CD1c-positive myeloid dendritic cell (primary cell): ENCODE measurements around the gene PLGRKT.
A peak's percentile ranks its signal among the peaks of the same experiment; 100 is the strongest.
"Not testable (repeated sequence)": the region's sequence is repeated elsewhere in the genome, so short reads cannot be mapped to it uniquely, and the experiment has no call there.

ENCODE experiments used
- DNase-seq: peaks from one replicate; pipeline ENCODE4 v3.0.0-alpha.2; 2016; ENCODE audit errors: extremely low spot score

PLGRKT gene, protein sequence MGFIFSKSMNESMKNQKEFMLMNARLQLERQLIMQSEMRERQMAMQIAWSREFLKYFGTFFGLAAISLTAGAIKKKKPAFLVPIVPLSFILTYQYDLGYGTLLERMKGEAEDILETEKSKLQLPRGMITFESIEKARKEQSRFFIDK

DNA sequence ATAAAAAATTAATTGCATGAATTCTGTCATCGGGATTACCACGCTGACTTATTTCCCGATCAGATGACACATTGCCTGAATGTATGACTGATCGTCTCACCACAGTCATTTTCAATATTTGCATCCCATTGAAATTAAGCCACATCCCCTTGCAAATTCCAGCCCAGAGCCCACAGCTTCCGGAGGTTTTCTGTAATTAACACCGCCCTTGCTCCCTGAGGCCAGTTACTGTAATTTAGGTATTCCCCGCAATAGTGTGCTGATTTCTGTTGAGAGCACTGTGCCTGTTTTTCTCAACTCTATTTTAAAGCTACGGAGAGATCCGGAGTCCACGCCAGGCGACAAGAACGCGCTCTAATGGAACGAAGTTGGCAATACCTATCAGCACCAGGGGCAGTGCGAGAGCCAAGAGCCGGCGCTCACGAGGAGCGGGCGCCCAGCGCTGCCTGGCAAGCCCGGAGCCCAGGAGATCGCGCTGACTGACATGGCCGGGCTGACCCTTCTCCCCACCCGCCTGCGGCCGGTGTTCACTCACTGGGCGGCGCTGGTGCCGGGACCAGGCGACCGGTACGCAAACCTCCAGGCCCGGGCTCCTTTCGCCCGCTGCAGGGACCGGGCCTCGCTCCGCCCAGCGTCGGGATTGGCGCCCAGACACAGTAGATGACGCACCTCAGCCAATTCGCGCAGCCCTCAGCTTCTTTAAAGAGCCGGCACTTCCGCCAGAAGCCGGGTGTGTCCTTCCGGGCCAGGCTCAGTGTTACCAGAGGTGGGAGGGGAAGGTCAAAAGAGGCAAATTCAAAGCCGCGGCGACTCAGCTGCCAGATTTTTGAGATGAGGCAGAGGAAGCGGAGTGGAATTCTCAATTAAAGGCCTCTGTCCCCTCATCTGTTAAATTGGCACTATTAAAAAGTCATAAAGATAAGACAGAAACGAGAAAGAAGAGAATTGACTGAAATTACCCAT is at the start of gene PLGRKT:
PLGRKT (minus strand) TSS at position 672 of the 963 bp plus-strand sequence. CDS start 5,948 bp downstream, outside the sequence.
- peak; percentile 97 for DNase-seq

DNA sequence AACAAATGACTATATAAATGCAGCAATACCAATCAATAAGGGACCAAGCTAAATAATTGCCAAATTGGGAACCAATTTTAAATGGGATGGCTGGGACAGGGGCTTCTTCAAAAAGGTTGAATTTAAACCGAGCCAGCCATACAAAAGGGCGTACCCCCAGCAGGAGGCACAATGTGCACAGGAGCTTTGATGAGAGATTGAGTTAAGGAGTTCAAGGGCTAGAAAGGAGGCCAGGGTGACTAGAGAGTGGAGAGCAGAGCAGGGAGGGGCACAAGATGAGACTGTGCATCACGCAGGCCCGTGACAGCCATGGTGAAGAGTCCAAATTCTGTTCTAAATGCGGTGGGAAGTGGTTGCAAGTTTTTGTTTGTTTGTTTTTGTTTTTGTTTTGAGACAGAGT is 49.3 kb upstream of the PLGRKT start:
- DNase-seq, result no peak

GRCh38 chr9:5485378-5486085 is 47.8 kb upstream of the PLGRKT start:
- DNase-seq, result no peak

- no peak for DNase-seq
Measured at GRCh38 chr9:5483306-5483705, 45.6 kb upstream of the PLGRKT start.

DNA sequence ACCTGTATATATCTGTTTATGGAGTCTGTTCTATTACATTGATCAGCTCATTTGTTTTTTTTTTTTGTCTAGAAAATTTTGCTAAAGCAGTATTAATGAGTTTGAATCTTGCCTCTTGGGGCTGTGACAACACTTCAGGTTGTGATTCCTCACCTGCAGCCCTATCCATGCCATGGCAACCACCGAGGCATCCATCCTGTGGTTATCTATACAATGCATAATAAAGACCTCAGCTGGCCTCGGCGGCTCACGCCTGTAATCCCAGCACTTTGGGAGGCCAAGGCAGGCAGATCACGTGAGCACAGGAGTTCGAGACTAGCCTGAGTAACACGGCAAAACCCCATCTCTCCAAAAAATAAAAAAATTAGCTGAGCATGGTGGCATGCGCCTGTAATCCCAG is 44.5 kb upstream of the PLGRKT start:
- no peak for DNase-seq

GRCh38 chr9:5481322-5482040 is 43.8 kb upstream of the PLGRKT start:
- peak; percentile 40 for DNase-seq

DNA sequence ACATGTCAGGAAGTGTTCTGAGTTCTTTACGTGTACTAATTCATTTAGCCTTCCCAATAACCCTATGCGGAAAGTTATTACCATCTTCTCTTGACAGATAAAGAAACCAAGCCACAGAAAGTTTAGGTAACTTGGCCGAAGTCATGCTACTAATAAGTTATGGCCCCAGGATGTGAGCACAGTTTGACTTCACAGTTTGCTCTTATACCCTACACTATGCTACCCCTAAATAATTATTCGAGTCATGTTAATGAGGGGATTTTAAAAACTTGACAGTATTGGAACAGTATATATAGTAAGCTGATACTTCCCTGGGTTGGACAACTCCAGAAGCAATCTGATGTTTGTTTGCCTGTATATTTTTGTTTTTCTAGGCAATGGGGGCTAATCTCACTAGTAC is 43.2 kb upstream of the PLGRKT start:
- DNase-seq, result no peak

GRCh38 chr9:5479994-5480694 is 42.4 kb upstream of the PLGRKT start:
- DNase-seq, result peak; percentile 27

DNA sequence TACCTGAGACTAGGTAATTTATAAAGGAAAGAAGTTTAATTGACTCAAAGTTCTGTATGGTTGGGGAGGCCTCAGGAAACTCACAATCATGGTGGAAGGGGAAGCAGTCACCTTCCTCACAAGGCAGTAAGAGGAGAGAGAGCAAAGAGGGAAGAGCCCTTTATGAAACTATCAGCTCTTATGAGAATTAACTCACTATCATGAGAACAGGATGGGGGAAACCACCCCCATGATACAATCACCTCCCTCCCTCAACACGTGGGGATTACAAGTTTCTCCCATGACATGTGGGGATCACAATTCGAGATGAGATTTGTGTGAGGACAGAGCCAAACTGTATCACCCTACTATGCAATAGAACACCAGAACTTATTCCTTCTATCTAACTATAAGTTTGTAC is 40.5 kb upstream of the PLGRKT start:
- DNase-seq, result peak; percentile 61

DNA sequence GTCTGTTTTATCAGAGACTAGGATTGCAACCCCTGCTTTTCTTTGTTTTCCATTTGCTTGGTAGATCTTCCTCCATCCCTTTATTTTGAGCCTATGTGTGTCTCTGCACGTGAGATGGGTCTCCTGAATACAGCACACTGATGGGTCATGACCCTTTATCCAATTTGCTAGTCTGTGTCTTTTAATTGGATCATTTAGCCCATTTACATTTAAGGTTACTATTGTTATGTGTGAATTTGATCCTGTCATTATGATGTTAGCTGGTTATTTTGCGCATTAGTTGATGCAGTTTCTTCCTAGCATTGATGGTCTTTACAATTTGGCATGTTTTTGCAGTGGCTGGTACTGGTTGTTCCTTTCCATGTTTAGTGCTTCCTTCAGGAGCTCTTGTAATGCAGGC is 37.9 kb upstream of the PLGRKT start:
- not testable (repeated sequence) for DNase-seq

- no peak for DNase-seq
Measured at GRCh38 chr9:5470816-5471215, 33.1 kb upstream of the PLGRKT start.

DNA sequence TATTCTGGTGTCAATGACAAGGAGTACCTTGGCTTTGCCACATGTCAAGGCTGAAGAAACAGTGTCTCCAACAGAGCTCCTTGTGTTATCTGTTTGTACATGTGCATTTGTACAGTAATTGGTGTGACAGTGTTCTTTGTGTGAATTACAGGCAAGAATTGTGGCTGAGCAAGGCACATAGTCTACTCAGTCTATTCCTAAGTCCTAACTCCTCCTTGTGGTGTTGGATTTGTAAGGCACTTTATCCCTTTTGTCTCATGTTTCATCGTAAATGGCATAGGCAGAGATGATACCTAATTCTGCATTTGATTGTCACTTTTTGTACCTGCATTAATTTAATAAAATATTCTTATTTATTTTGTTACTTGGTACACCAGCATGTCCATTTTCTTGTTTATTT is 32.4 kb upstream of the PLGRKT start:
- DNase-seq, result no peak

DNA sequence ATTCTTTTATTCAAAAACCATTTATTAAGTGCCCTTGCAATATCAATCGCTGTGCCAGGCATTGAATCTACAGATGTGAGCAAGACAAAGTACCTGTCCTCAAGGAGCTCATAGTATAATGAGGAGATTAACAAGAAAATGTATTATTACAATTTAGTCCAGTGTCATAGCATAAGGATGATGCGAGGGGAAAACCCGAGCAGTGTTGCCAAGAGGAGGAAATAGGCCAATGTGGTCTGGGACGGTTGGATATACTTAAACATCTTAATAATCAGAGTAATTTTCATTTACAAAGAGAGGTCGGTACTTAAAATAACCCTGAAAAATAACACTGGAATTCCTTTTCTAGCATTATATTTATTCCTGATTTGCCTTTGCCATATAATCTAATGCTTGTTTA is 31.1 kb upstream of the PLGRKT start:
- no peak for DNase-seq

DNA sequence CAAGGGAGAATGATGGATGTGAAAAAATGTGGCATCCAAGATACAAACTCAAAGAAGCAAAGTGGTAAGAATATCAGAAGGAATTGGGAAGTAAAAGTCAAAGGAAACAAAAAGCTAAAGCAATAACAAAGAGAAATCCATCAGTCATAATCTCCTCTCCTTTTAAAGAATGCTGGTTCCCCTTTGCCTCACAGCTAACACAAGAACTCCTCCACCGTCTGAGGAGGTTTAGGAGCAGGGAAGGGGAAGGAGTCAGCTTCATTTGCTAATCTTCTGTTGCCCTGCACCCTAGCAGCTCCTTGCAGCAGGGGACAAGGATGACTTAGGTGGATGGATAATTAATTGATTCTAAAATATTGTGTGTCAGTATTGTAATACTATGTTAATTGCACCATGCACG is 29.0 kb upstream of the PLGRKT start:
- DNase-seq, result peak; percentile 61

DNA sequence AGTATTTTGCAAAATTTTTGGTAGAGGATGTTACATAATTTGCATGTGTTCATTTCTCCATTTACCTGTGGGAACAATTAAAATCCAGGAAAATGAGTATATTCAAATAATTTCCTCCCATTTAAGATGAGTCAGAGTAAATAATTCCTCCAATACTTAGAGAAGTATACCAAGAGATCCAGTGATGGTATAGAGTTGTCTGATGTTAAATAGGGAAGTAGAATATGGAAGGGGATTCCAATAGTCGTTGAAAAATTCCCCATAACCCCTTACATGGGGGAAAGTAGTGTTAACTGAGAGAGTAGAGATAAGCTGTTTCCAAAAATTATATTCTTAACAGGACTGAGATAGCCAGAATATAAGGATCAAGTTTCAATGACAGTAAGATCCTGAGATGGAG is 28.3 kb upstream of the PLGRKT start:
- no peak for DNase-seq

DNA sequence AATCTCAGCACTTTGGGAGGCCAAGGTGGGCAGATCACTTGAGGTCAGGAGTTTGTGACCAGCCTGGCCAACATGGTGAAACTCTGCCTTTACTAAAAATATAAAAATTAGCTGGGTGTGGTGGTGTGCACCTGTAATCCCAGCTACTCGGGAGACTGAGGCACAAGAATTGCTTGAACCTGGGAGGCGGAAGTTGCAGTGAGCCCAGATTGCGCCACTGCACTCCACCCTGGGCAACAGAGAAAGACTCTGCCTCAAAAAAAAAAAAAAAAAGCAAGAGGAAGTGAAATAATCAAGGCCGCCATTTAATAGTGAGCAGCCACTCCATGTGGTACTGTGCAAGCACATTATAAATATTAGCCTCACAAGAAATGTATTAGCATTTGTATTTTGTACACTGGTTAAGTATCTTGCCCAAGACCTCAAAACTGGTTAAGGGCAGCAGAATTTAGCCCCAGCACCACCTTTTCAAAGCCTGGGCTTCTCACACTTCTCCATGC is 27.2 kb upstream of the PLGRKT start:
- DNase-seq, result peak; percentile 34

- DNase-seq, result no peak
Measured at GRCh38 chr9:5460157-5460556, 22.4 kb upstream of the PLGRKT start.

DNA sequence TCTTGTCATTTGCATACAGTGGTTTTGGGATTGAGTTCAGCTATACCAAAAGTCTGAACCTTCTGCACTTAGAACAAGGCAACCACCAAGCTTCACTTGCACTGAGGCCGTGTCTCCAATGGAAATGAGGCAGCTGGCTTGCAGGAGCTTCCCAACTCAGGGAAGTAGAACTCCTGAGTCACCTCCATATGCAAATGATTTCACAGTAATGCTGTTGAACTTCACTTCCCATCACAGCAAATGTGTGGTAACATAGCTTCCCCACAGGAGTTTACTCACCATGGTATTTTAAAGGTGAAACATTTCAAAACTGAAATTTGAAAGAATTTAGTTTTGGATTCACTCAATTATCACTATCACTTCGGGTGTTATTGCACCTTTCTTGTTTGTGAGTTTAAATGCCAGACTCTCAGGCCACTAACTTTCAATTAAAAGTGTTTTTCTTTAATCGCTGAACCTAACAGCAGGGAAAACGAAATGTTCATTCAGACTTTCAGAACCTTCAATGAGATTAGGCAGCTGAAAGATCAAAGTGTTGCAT is 21.6 kb upstream of the PLGRKT start:
- DNase-seq, result peak; percentile 88

- peak; percentile 69 for DNase-seq
Measured at GRCh38 chr9:5455181-5455580, 17.5 kb upstream of the PLGRKT start.

DNA sequence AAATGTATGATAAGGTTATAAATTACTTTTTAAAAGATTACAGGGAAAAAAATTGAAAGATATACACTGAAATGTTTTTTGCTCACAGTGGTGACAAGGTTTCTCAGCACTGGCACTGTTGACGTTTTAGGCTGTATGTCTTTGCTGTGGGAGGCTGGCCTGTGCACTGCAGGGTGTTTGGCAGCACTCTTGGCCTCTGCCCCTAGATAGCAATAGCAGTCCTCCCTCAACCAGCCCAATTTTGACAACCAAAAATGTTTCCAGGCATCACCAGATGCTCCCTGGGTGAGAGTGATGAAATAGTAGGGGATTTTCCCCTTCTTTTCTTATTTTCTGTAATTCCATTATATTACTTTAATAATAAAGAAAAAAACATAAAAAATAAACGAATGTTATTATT is 15.9 kb upstream of the PLGRKT start:
- no peak for DNase-seq

DNA sequence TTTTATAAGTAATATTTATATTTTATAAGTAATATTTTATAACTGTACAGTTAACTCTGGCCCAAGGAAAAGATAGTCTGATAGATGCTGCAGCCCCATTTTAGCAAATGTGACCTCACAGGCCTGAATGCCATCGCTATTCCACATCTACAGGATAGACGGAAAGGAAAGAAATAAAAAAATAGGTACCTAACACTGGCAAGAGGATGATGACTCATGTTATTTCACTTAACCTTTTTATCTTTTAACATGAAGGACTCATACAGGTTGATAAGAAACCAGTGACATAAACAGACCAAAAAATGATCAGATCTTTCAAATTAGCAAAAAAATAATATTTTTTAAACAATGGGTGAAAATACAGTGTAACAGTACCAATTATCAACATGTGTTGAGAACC is 15.3 kb upstream of the PLGRKT start:
- no peak for DNase-seq
